ENCODE measurements around the gene KLHL17.

GRCh38 chr1:961132-961669, 817 bp downstream of the KLHL17 start:
- TF ChIP-seq CTCF (IDR thresholded peaks at IDR 0.05; ENCODE audit: low read depth, low read length, missing input control) (no peak), MAX (IDR thresholded peaks at IDR 0.05) (no peak)
